GM23248 (cell line): ENCODE results near the gene IRAG1.

Source experiments
- EZH2 ChIP-seq: fragments of 200-600 bp; sonication (generic); IDR thresholded peaks from 2 replicates; pipeline ENCODE4 v1.6.1; 2018; ENCODE audit warnings: antibody characterized with exemption, mild to moderate bottlenecking; ENCODE audit not compliant: insufficient read depth, poor library complexity, severe bottlenecking
- EZH2phosphoT487 ChIP-seq: fragments of 200-600 bp; sonication (generic); IDR thresholded peaks from 2 replicates; pipeline ENCODE4 v1.6.1; 2018; ENCODE audit warnings: antibody characterized with exemption, moderate library complexity, mild to moderate bottlenecking, low read depth; ENCODE audit not compliant: insufficient read depth

- TF ChIP-seq EZH2phosphoT487 (no peak), EZH2 (no peak)
Measured at GRCh38 chr11:10650630-10651029, 42.9 kb downstream of the IRAG1 start.
